ENCODE measurements around the gene LBX1.

The LBX1 gene

DNA sequence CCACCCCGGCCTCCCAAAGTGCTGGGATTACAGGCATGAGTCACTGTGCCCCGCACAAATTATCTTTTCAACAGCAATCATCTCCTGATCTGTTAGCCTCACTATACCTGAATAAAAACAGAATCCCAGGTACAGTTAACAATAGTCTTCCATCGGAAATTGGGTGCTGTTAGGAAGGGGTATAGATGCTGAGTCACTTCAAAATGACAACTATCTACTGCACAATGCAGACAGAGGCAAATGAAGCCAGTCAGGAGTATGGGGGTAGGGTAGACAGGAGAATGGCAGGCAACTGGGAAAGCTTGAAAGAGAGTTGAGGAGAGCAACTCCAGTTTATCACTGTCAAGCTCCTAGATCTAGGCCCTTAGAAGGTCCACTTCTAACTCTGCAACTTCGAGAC lies 40.3 kb downstream of the LBX1 start:
- TF ChIP-seq, protein P1, sequence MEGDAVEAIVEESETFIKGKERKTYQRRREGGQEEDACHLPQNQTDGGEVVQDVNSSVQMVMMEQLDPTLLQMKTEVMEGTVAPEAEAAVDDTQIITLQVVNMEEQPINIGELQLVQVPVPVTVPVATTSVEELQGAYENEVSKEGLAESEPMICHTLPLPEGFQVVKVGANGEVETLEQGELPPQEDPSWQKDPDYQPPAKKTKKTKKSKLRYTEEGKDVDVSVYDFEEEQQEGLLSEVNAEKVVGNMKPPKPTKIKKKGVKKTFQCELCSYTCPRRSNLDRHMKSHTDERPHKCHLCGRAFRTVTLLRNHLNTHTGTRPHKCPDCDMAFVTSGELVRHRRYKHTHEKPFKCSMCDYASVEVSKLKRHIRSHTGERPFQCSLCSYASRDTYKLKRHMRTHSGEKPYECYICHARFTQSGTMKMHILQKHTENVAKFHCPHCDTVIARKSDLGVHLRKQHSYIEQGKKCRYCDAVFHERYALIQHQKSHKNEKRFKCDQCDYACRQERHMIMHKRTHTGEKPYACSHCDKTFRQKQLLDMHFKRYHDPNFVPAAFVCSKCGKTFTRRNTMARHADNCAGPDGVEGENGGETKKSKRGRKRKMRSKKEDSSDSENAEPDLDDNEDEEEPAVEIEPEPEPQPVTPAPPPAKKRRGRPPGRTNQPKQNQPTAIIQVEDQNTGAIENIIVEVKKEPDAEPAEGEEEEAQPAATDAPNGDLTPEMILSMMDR (conservative IDR thresholded peaks at IDR 0.05; ENCODE audit: low read length) = no peak
- no peak overlapping the region for H3K4me3 ChIP-seq (ENCODE audit: low read length)
- no peak for DNase-seq (ENCODE audit: low read depth)

DNA sequence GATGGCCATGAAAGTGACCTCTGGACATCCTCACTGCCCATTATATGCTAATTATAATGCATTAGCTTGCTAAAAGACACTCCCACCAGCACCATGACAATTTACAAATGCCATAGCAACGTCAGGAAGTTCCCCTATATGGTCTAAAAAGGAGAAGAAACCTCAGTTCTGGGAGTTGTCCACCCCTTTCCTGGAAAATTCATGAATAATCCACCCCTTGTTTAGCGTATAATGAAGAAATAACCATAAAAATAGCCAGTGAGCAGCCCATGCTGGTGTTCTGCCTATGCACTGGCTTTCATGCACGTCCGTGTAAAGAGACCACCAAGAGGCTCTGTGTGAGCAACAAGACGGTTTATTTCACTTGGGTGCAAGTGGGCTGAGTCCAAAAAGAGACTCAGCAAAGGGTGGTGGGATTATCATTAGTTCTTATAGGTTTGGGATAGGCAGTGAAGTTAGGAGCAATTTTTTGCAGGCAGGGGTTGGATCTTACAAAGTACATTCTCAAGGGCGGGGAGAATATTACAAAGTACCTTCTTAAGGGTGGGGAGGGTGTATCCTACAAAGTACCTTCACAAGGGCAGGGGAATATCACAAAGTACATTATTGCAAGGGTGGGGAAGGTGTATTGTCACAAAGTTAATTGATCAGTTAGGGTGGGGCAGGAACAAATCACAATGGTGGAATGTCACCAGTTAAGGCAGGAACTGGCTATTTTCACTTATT lies 45.6 kb downstream of the LBX1 start:
- TF ChIP-seq, protein P1 (conservative IDR thresholded peaks at IDR 0.05; ENCODE audit: low read length) = no peak
- H3K4me3 ChIP-seq (ENCODE audit: low read length) = no peak overlapping the region
- DNase-seq (ENCODE audit: low read depth) = no peak

DNA sequence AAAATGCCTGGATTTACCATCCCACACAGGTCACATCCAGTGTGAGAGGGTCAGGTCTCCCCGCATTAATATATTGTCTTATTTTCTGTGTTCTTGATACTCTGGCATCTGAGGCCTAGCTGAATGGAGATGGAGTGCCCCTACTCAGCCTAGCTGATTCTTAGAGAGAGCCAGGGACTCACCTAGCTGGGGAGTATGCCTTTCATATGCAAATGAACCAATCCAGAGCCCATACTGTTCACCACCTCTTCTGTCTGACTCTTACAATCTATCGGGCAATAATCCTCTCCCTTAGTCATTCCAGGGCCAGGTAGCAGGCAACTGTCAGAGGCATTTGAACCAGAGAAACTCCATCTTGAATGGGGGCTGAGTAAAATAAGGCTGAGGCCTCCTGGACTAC lies 46.3 kb downstream of the LBX1 start:
- H3K4me3 ChIP-seq (ENCODE audit: low read length) = no peak overlapping the region
- no peak for DNase-seq (ENCODE audit: low read depth)
- TF ChIP-seq, protein P1 (conservative IDR thresholded peaks at IDR 0.05; ENCODE audit: low read length) = no peak

Data from AG10803 (cell line).